GM12891 (cell line): ENCODE data around the gene PTPRG.

Experiments
- POLR2A ChIP-seq: IDR thresholded peaks from 2 replicates; pipeline ENCODE4 v1.6.1; 2011; ENCODE audit warnings: low read depth, low read length, control low read depth
- POLR2AphosphoS5 ChIP-seq: IDR thresholded peaks from 2 replicates; pipeline ENCODE4 v1.6.1; 2011; ENCODE audit warnings: low read depth, low read length, control low read depth

DNA sequence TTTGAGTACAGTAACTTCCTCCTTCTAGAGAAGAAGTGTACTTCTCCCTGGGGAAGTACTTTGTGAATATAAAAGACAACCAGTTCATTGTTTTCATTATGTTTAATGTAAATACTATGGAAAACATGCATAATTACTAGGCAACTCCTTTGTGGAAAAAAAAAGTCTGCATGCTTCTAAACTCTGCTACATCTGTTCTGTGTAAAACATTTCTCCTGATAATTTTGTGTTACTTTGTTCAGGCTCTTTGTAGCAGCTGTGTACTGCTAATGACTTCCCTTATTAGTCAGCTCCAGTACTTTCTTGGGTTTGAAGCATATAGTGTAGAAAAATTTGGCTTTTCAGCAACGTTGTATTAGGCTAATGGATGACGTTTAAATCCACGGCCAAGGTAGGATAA, 700.4 kb downstream of the PTPRG start:
- TF ChIP-seq POLR2AphosphoS5 = no peak
- TF ChIP-seq POLR2A = no peak
